Sigmoid colon (tissue), 4 donors: ENCODE measurements around the gene LETM1.

Experiments used
- CTCF ChIP-seq, 4 experiments: fragments of 450-650 bp in 3 of 4; fragments of 200-600 bp in 1 of 4; IDR thresholded peaks; one replicate each; pipeline ENCODE4 v1.5.1; 2016 to 2019; ENCODE audit warnings: antibody characterized with exemption in 4 of 4, mild to moderate bottlenecking in 3 of 4, moderate library complexity in 2 of 4
- POLR2A ChIP-seq, 2 donors: fragments of 450-650 bp; IDR thresholded peaks; one replicate each; pipeline ENCODE4 v1.6.1; 2016; ENCODE audit warnings: antibody characterized with exemption in 2 of 2, mild to moderate bottlenecking in 2 of 2, moderate library complexity in 2 of 2
- POLR2AphosphoS5 ChIP-seq, 4 donors: sonication (generic); formaldehyde crosslinking; IDR thresholded peaks; one replicate each; pipeline ENCODE4 v1.6.1; 2017; ENCODE audit warnings: antibody characterized with exemption in 4 of 4

- TF ChIP-seq CTCF (IDR thresholded peaks at IDR 0.05) (no peak), POLR2A (IDR thresholded peaks at IDR 0.05) (no peak), POLR2AphosphoS5 (IDR thresholded peaks at IDR 0.05) (no peak)
Observed at GRCh38 chr4:1792158-1792831, 63.7 kb downstream of the LETM1 start.
